C4-2B (cell line): ENCODE measurements around the gene FGD4.

ENCODE experiments used
- CTCF ChIP-seq: fragments of 450-650 bp; conservative IDR thresholded peaks from 2 replicates; pipeline ENCODE4 v1.5.1; 2017; ENCODE audit warnings: mild to moderate bottlenecking
- ZFX ChIP-seq: fragments of 450-650 bp; IDR thresholded peaks from 2 replicates; pipeline ENCODE4 v1.6.1; 2017

- TF ChIP-seq CTCF (no peak), ZFX (no peak)
These were observed 19.7 kb downstream of the FGD4 start for GRCh38 chr12:32418903-32419519.
